ENCODE results near the gene TMEM187.
A peak's percentile ranks its signal among the peaks of the same experiment; 100 is the strongest.

The TMEM187 gene

GRCh38 chrX:153960077-153960476, 12.5 kb upstream of the TMEM187 start:
- H3K9me3 ChIP-seq (ENCODE audit: insufficient read depth, low read depth, low read length), result no peaks in the 10 kb centered on the region
- no peak overlapping the region for H3K27ac ChIP-seq (ENCODE audit: low read length)
- no peaks in the 10 kb centered on the region for H3K27me3 ChIP-seq (ENCODE audit: insufficient read depth, low read length)
- H3K4me1 ChIP-seq (ENCODE audit: insufficient read depth, low read length), result no peaks in the 10 kb centered on the region
- peaks cover 91% of the 10 kb centered on the region for H3K36me3 ChIP-seq (ENCODE audit: insufficient read depth, low read depth, low read length)
- H3K4me3 ChIP-seq (ENCODE audit: low read length), result no peak overlapping the region
- H3K9ac ChIP-seq (ENCODE audit: low read depth, low read length), result no peak overlapping the region

- Histone ChIP-seq H3K27me3 (ENCODE audit: insufficient read depth, low read length) (no peaks in the 10 kb centered on the region), H3K9ac (ENCODE audit: low read depth, low read length) (no peak overlapping the region), H3K36me3 (ENCODE audit: insufficient read depth, low read depth, low read length) (peaks cover 84% of the 10 kb centered on the region), H3K27ac (ENCODE audit: low read length) (no peak overlapping the region), H3K4me3 (ENCODE audit: low read length) (no peak overlapping the region), H3K9me3 (ENCODE audit: insufficient read depth, low read depth, low read length) (no peaks in the 10 kb centered on the region), H3K4me1 (ENCODE audit: insufficient read depth, low read length) (no peaks in the 10 kb centered on the region)
Measured at GRCh38 chrX:153960786-153961185, 11.8 kb upstream of the TMEM187 start.

- Histone ChIP-seq H3K27ac (ENCODE audit: low read length) (no peak overlapping the region), H3K9ac (ENCODE audit: low read depth, low read length) (no peak overlapping the region), H3K4me1 (ENCODE audit: insufficient read depth, low read length) (no peaks in the 10 kb centered on the region), H3K9me3 (ENCODE audit: insufficient read depth, low read depth, low read length) (no peaks in the 10 kb centered on the region), H3K4me3 (ENCODE audit: low read length) (no peak overlapping the region), H3K27me3 (ENCODE audit: insufficient read depth, low read length) (no peaks in the 10 kb centered on the region), H3K36me3 (ENCODE audit: insufficient read depth, low read depth, low read length) (peaks cover 79% of the 10 kb centered on the region)
Measured at GRCh38 chrX:153961292-153961691, 11.3 kb upstream of the TMEM187 start.

GRCh38 chrX:153963546-153963945, 9.0 kb upstream of the TMEM187 start:
- H3K4me3 ChIP-seq (ENCODE audit: low read length), result no peak overlapping the region
- no peak overlapping the region for H3K9ac ChIP-seq (ENCODE audit: low read depth, low read length)
- H3K27ac ChIP-seq (ENCODE audit: low read length), result no peak overlapping the region
- no peaks in the 10 kb centered on the region for H3K9me3 ChIP-seq (ENCODE audit: insufficient read depth, low read depth, low read length)
- no peaks in the 10 kb centered on the region for H3K27me3 ChIP-seq (ENCODE audit: insufficient read depth, low read length)
- H3K4me1 ChIP-seq (ENCODE audit: insufficient read depth, low read length), result peaks cover 10% of the 10 kb centered on the region; the same call in 1 of the 2 replicates
- peaks cover 63% of the 10 kb centered on the region for H3K36me3 ChIP-seq (ENCODE audit: insufficient read depth, low read depth, low read length)

- no peak overlapping the region for H3K27ac ChIP-seq (ENCODE audit: low read length)
- H3K27me3 ChIP-seq (ENCODE audit: insufficient read depth, low read length), result no peaks in the 10 kb centered on the region
- H3K9me3 ChIP-seq (ENCODE audit: insufficient read depth, low read depth, low read length), result no peaks in the 10 kb centered on the region
- H3K4me3 ChIP-seq (ENCODE audit: low read length), result no peak overlapping the region
- H3K36me3 ChIP-seq (ENCODE audit: insufficient read depth, low read depth, low read length), result peaks cover 58% of the 10 kb centered on the region
- H3K9ac ChIP-seq (ENCODE audit: low read depth, low read length), result no peak overlapping the region
- H3K4me1 ChIP-seq (ENCODE audit: insufficient read depth, low read length), result peaks cover 12% of the 10 kb centered on the region; the same call in 1 of the 2 replicates
Measured at GRCh38 chrX:153964105-153964504, 8.4 kb upstream of the TMEM187 start.

GRCh38 chrX:153965406-153965805, 7.1 kb upstream of the TMEM187 start:
- no peak overlapping the region for H3K27ac ChIP-seq (ENCODE audit: low read length)

GRCh38 chrX:153966283-153966688, 6.3 kb upstream of the TMEM187 start:
- Histone ChIP-seq H3K4me3 (ENCODE audit: low read length) (no peak overlapping the region), H3K36me3 (ENCODE audit: insufficient read depth, low read depth, low read length) (peaks cover 36% of the 10 kb centered on the region), H3K9ac (ENCODE audit: low read depth, low read length) (no peak overlapping the region), H3K9me3 (ENCODE audit: insufficient read depth, low read depth, low read length) (no peaks in the 10 kb centered on the region), H3K4me1 (ENCODE audit: insufficient read depth, low read length) (peaks cover 12% of the 10 kb centered on the region; the same call in 1 of the 2 replicates), H3K27ac (ENCODE audit: low read length) (no peak overlapping the region), H3K27me3 (ENCODE audit: insufficient read depth, low read length) (no peaks in the 10 kb centered on the region)

More at GRCh38 chrX:153965406-153965805, 7.1 kb upstream of the TMEM187 start:
- H3K27me3 ChIP-seq (ENCODE audit: insufficient read depth, low read length), result no peaks in the 10 kb centered on the region
- no peak overlapping the region for H3K4me3 ChIP-seq (ENCODE audit: low read length)
- H3K9me3 ChIP-seq (ENCODE audit: insufficient read depth, low read depth, low read length), result no peaks in the 10 kb centered on the region
- peaks cover 45% of the 10 kb centered on the region for H3K36me3 ChIP-seq (ENCODE audit: insufficient read depth, low read depth, low read length)
- H3K4me1 ChIP-seq (ENCODE audit: insufficient read depth, low read length), result peaks cover 12% of the 10 kb centered on the region; the same call in 1 of the 2 replicates
- no peak overlapping the region for H3K9ac ChIP-seq (ENCODE audit: low read depth, low read length)

- Histone ChIP-seq H3K4me1 (ENCODE audit: insufficient read depth, low read length) (peaks cover 12% of the 10 kb centered on the region; the same call in 1 of the 2 replicates), H3K27ac (ENCODE audit: low read length) (no peak overlapping the region), H3K4me3 (ENCODE audit: low read length) (no peak overlapping the region; the same call in 1 of the 2 replicates), H3K36me3 (ENCODE audit: insufficient read depth, low read depth, low read length) (peaks cover 29% of the 10 kb centered on the region), H3K9me3 (ENCODE audit: insufficient read depth, low read depth, low read length) (no peaks in the 10 kb centered on the region), H3K9ac (ENCODE audit: low read depth, low read length) (no peak overlapping the region), H3K27me3 (ENCODE audit: insufficient read depth, low read length) (no peaks in the 10 kb centered on the region)
Measured at GRCh38 chrX:153966841-153967535, 5.6 kb upstream of the TMEM187 start.

GRCh38 chrX:153967536-153968224, 4.9 kb upstream of the TMEM187 start:
- Histone ChIP-seq H3K9ac (ENCODE audit: low read depth, low read length) (no peak overlapping the region), H3K9me3 (ENCODE audit: insufficient read depth, low read depth, low read length) (no peaks in the 10 kb centered on the region), H3K27me3 (ENCODE audit: insufficient read depth, low read length) (no peaks in the 10 kb centered on the region), H3K4me3 (ENCODE audit: low read length) (peak overlapping the region; percentile 94; the same call in 1 of the 2 replicates), H3K4me1 (ENCODE audit: insufficient read depth, low read length) (peaks cover 12% of the 10 kb centered on the region; the same call in 1 of the 2 replicates), H3K36me3 (ENCODE audit: insufficient read depth, low read depth, low read length) (peaks cover 22% of the 10 kb centered on the region), H3K27ac (ENCODE audit: low read length) (no peak overlapping the region)

- Histone ChIP-seq H3K27ac (ENCODE audit: low read length) (no peak overlapping the region), H3K36me3 (ENCODE audit: insufficient read depth, low read depth, low read length) (peaks cover 16% of the 10 kb centered on the region), H3K9ac (ENCODE audit: low read depth, low read length) (peak overlapping the region; percentile 72; the same call in 1 of the 2 replicates), H3K27me3 (ENCODE audit: insufficient read depth, low read length) (no peaks in the 10 kb centered on the region), H3K4me1 (ENCODE audit: insufficient read depth, low read length) (peaks cover 12% of the 10 kb centered on the region; the same call in 1 of the 2 replicates), H3K4me3 (ENCODE audit: low read length) (peak overlapping the region; percentile 94; the same call in 1 of the 2 replicates), H3K9me3 (ENCODE audit: insufficient read depth, low read depth, low read length) (no peaks in the 10 kb centered on the region)
Measured at GRCh38 chrX:153968255-153968654, 4.3 kb upstream of the TMEM187 start.

- Histone ChIP-seq H3K27ac (ENCODE audit: low read length) (no peak overlapping the region), H3K27me3 (ENCODE audit: insufficient read depth, low read length) (no peaks in the 10 kb centered on the region), H3K4me3 (ENCODE audit: low read length) (peak overlapping the region; percentile 94), H3K36me3 (ENCODE audit: insufficient read depth, low read depth, low read length) (peaks cover 11% of the 10 kb centered on the region), H3K9me3 (ENCODE audit: insufficient read depth, low read depth, low read length) (no peaks in the 10 kb centered on the region), H3K4me1 (ENCODE audit: insufficient read depth, low read length) (peaks cover 12% of the 10 kb centered on the region; the same call in 1 of the 2 replicates), H3K9ac (ENCODE audit: low read depth, low read length) (peak overlapping the region; percentile 72; the same call in 1 of the 2 replicates)
Measured at GRCh38 chrX:153968754-153969124, 3.8 kb upstream of the TMEM187 start.
